GM19239 (cell line): Measurements from ENCODE around the gene WDR62.

Source experiments
- DNase-seq: peaks from one replicate; pipeline ENCODE4 v3.0.0; 2011; ENCODE audit warnings: low spot score; ENCODE audit not compliant: insufficient read length
- FAIRE-seq: peaks from 2 replicates; lab custom pipeline; 2011; peaks lifted over from hg19 to GRCh38; lab: Jason Lieb, UNC

Gene WDR62

GRCh38 chr19:36073121-36073876 lies 18.6 kb downstream of the WDR62 start:
- DNase-seq (no peak), FAIRE-seq (no peak)

- FAIRE-seq (no peak), DNase-seq (no peak)
Measured at GRCh38 chr19:36079389-36079945, 24.8 kb downstream of the WDR62 start.

- DNase-seq (no peak), FAIRE-seq (no peak)
Measured at GRCh38 chr19:36081385-36081784, 26.7 kb downstream of the WDR62 start.

GRCh38 chr19:36081894-36082293 lies 27.2 kb downstream of the WDR62 start:
- FAIRE-seq (no peak), DNase-seq (no peak)

- DNase-seq, result no peak
- FAIRE-seq, result no peak
Measured at GRCh38 chr19:36082916-36083315, 28.2 kb downstream of the WDR62 start.

GRCh38 chr19:36084231-36085009 lies 29.7 kb downstream of the WDR62 start:
- DNase-seq, result no peak
- no peak for FAIRE-seq

DNA sequence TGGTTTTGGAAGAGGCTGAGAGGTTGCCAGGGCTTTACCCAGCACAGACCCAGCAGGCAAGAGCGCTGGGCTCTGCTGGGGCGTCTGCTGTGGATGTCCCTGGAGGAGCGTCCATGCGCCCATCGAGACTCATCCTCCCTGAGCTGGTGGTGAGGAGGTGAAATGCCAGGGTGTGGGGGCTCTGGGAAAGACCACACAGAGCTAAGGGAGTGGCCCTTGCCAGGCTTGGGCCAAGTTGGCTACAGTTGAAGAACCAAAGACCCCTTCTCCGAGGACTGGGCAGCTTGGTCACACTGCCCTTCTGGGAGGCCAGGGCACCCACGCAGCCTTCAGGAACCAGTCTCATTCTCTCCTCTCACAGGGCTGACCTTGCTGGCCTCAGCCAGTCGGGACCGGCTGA lies 31.6 kb downstream of the WDR62 start:
- DNase-seq (no peak), FAIRE-seq (no peak)

DNA sequence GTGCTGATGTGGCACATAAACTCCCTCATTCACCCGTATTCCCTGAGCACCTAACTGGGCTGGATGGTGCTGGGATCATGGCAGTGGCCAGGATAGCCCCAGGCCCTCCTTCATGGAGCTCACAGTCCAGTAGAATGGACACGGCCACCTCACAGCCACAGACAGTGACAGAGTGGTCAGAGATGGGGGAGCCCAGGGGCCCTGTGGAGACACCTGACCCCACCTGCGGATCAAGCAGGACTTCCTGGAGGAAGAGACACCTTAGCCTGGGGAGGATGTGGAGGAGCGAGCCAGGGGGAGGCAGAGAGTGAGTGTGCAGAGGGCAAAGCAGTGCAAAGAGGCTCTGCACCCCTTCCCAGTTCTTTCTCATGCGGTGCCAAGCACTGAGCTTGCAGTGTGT lies 35.1 kb downstream of the WDR62 start:
- DNase-seq (no peak), FAIRE-seq (no peak)

DNA sequence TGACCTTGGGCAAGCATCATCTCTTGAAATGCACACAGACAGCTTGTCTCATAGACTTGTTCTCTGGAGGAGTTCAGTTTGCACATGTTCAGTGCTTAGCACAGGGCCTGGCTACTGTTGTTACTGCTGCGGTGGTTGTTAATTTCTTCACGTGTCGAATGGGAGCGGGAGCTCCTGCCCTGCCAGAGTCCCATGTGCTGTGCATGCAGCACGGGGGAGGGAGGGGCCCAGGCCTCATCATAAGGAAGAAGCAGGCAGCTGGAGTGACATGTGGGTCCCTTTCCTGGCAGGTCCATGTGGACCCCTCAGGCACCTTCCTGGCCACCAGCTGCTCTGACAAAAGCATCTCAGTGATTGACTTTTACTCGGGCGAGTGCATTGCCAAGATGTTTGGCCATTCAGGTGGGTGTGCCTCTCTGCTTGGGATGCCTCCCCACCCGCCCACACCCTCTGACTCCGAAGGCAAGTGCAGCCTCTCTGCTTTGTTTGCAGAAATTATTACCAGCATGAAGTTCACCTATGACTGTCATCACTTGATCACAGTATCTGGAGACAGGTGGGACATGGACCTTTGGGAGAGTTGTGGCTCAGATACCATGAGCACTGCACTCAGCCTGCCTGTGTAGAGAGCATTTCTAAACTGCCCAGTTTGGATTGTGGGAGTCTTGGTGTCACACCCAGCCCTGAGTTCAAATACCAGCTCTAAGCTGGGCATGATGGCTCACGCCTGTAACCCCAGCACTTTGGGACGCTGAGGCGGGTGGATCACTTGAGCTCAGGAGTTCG lies 36.4 kb downstream of the WDR62 start:
- FAIRE-seq (no peak), DNase-seq (no peak)

GRCh38 chr19:36092566-36092965 lies 37.9 kb downstream of the WDR62 start:
- no peak for DNase-seq
- FAIRE-seq, result no peak

GRCh38 chr19:36093146-36093662 lies 38.5 kb downstream of the WDR62 start:
- DNase-seq, result no peak
- FAIRE-seq, result no peak

GRCh38 chr19:36093687-36094086 lies 39.0 kb downstream of the WDR62 start:
- DNase-seq (no peak), FAIRE-seq (no peak)

- DNase-seq (no peak), FAIRE-seq (no peak)
Measured at GRCh38 chr19:36097036-36097435, 42.3 kb downstream of the WDR62 start.

DNA sequence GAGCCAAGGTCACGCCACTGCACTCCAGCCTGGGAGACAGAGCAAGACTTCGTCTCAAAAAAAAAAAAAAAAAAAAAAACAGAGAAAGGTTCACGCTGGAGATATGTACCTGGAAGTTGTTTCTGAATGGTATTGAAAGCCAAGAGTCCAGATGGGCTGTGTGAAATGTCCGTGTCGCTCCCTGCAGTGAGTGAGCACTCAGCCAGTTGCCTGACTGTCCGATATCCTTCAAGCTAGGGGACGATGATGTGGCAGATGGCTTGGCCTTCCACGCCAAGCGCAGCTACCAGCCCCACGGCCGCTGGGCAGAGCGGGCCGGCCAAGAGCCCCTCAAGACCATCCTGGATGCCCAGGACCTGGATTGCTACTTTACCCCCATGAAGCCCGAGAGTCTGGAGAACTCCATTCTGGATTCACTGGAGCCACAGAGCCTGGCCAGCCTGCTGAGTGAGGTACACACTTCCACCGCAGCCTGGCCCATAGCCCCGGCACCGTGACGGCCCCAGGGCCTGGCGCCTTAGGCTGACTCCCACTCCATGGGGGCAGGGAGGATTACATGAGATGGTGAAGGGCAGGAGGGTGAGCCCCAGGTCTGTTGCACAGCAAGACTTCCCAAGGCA lies 44.6 kb downstream of the WDR62 start:
- DNase-seq, result no peak
- FAIRE-seq, result no peak

DNA sequence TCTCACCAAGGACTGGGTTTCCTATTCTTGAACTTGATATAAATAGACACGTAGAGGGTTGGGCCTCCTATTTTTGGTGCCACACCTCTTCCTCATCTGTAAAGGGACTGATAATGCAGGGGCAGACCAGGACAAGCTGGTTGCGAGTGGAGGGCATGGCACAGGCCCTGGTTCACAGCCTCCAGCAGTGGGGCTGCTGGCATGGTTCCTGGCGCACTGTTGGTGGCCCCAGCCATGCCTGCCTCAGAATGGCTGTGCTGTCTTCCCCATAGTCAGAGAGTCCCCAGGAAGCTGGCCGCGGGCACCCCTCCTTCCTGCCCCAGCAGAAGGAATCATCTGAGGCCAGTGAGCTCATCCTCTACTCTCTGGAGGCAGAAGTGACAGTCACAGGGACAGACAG lies 45.8 kb downstream of the WDR62 start:
- DNase-seq (no peak), FAIRE-seq (no peak)

DNA sequence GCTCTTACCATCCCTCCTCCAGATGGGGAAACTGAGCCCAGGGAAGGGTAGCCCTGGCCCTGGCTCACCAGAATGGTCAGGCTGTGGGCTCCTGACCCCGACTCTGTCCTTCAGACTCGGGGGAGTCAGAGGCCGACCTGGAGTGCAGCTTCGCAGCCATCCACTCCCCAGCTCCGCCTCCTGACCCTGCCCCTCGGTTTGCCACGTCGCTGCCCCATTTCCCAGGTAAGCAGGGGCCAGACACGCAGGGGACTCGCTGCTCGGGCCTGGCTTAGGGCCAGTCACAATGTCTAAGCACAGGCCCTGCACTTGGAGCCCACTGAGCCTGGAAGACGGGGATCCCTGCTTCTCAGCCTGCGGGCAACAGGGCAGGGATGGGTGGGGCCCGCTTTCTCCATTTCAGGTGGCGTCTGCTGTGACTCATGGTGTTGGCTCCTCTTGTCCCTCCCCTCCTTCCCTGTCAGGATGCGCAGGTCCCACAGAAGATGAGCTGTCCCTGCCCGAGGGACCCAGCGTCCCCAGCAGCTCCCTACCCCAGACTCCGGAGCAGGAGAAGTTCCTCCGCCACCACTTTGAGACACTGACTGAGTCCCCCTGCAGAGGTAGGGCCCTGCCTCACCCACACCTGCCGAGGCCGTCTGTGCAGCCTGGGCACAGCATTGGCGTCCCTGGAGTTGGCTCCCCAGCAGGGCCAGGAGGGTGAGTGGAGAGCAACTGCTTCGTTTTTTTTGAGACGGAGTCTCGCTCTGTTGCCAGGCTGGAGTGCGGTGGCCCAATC lies 47.0 kb downstream of the WDR62 start:
- FAIRE-seq (no peak), DNase-seq (no peak)

DNA sequence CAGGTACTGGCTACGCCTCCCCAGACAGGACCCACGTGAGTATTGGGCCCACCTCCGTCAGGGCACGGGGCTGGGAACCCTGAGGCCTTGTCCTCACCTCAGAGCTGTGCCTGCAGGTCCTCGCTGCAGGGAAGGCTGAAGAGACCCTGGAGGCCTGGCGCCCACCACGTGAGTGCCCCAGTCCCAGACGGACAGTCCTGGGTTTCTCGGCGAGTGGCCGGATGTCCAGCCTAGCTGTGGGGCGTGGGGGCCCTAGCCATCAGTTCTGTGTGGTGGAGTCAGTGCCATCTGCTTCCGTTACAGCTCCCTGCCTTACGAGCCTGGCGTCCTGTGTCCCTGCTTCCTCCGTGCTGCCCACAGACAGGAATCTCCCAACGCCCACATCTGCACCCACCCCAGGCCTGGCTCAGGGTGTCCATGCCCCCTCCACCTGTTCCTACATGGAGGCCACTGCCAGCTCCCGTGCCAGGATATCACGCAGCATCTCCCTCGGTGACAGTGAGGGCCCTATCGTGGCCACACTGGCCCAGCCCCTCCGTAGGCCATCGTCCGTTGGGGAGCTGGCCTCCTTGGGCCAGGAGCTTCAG lies 48.4 kb downstream of the WDR62 start:
- DNase-seq (no peak), FAIRE-seq (no peak)

DNA sequence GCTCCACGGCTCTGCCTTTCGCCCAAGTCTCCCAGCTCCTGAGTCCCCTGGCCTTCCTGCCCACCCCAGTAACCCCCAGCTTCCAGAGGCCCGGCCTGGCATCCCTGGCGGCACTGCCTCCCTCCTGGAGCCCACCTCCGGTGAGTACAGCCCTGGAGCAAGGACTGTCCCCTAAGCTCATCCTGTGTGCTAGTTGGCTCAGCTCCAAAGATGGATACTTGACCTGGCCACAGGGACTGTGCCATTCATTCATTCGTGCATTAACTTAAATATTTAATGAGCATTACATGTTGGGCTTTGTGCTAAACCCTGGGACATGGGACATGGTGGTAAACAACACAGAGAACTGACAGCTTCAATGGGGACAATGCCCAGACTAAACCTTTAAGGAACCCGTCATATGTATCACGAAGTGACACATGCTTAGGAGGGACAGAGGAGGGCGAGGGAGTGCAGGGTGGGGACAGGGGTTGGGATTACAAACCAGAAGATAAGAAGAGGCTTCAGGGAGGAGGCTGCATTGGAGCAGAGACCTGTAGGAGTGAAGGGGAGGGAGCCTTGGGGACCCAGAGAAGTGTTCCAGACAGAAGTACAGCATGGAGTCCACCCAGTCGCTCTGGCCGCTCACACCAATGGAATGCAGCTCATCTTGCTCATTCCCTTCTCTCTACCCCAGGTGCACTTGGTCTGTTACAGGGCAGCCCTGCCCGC lies 49.3 kb downstream of the WDR62 start:
- FAIRE-seq (no peak), DNase-seq (no peak)
